Activated effector memory CD4-positive, alpha-beta T cell treated with Interleukin-2 at 50 U/mL for 16 hours (primary cell): ENCODE data around the gene MYO5A.
A peak's percentile ranks its signal among the peaks of the same experiment; 100 is the strongest.

ENCODE experiments used
- DNase-seq: peaks from one replicate; pipeline ENCODE4 v3.0.0-alpha.2; 2020

MYO5A gene

DNA sequence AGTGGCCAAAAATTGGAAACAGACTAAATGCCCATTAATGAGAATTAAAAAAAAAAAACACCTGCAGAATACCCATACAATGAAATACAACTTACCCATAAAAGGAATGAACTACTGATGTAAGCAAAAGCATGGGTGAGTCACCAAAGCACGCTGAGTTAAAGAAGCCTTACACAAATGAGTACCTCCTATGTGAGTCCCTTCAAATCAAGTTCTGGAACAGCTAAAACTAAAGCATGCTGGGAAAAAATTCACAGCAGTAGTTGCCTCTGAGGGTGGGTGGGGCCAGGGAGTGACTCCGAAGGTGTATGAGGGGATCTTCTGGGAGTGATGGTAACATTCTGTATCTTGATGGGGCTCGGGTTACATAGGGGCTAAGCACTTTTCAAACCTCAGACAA is 244.5 kb downstream of the MYO5A start:
- no peak for DNase-seq

DNA sequence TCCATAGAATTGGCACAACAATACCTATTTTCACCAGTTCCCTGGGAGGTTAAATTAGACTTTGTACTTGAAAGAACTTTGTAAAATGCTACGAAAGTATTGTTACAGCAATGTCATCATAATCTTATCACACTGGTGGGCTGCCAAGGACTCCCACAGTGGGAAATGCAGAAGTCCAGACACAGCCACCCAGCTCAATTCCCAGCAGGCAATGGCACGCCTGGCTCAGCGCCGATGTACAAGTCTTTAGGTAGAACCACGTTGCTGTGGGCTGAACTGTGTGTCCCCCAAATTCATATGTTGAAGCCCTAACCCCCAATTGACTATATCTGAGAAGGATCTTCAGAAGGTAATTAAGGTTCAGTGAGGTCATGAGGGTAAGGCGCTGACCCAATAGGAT is 245.4 kb downstream of the MYO5A start:
- no peak for DNase-seq

DNA sequence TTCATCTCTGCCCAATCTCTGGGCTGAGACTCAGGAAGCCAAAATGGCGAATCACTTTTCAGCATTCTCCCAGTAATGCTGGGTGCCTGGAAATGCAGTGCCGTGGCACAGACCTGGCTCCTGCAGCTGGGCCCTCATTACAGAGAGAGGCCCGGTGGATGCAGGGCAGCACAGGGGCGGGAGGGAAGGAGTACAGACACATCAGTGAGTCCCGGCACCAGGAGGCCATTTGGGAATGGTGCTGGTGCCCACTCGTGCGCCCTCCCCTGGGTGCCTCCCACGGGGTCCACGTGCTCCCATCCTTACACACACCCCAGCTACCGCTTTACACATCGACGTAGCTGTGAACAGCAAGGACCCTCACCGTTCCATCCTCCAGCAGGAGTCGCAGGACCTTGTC is 246.3 kb downstream of the MYO5A start:
- no peak for DNase-seq

- DNase-seq, result no peak
Observed at GRCh38 chr15:52281085-52282035, 247.3 kb downstream of the MYO5A start.

DNA sequence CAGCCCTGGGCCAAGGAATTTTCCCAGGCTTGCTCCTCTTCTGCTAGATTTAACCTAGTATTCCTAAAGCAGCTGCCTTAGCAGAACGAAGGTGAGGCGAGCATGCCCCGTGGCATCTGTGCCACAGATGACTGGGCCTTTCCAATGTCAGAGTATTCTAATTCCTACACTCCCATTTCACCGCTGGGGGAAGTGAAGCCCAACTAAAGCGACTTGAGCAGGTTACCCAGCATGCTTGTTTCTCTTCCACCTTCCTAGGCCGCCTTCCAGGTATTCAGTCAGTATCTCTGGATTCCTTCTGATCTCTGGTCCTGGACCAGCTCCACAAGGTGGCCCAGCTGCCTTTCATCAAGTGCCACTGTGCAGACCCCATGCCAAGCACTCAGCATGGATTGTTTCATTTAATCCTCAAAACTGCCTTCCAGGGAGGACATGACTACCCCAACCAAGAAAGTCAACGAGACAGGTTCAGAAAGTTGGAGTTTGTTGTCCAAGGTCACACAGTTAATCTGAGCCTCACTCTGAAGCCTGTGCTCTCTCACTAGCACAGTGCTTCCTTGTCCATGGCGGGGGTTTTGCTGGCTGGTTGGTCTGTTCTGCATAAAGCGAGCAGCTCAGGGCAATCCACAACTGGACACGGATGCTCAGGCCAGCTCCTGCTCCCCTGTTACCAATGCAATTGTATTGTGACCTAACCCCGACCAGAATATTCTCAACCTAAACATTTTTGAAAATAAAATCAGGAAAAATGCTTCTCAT is 248.2 kb downstream of the MYO5A start:
- DNase-seq, result no peak

DNA sequence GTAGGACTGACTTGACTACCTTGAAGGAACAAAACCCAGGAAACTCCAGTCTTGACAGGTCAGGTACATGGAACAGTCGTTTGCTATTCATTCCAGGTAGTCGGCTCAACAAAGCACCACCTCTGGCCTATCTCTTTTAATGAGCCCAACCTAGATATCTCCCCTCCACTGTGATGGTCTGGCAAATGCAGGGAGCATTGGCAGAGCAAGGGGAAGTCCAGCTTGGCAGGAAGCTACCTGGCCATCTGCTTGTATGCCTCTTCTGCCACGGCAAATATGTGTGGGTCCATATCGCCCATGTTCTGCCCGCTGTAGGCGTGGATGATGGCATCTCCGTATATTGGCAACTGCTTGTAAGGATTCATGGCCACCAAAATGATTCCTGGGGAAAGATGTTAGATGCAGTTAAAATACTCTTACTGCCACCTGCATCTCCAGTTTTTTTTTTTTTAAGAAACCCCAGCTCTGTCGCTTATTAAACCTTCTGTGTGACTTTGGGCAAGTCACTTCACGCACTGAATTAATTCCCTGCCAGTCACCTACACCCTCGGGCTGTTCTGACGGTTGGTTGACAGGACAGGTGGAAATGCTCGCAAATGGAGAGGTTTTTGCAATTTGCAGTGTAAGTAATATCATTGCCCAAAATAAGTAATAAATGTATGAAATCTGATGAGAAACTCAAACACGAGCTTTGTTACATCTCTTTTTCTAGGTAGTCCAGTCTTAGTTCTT is 249.9 kb downstream of the MYO5A start:
- DNase-seq, result no peak

GRCh38 chr15:52278135-52278534 is 250.5 kb downstream of the MYO5A start:
- no peak for DNase-seq

DNA sequence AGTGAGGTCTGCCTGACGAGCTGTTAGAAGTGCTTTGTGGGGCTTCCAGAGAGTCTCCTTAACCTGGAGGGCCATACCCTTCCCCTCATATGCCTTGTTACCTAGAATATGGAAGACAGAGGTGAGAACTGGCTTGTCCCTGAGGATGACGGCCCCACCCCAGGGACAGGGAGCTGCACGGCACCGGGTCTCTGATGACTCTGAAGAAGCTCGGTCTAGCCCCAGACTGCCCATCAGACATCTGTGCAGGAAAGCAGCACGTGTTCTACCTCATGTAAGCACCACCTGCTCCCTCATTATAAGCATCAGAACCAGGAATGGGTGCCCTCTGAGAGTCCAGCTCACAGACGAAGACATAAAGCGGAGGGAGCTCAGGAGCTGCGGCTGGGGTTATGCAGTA is 251.1 kb downstream of the MYO5A start:
- no peak for DNase-seq

GRCh38 chr15:52276256-52276770 is 252.4 kb downstream of the MYO5A start:
- no peak for DNase-seq

GRCh38 chr15:52263563-52264282 is 265.0 kb downstream of the MYO5A start:
- no peak for DNase-seq

DNA sequence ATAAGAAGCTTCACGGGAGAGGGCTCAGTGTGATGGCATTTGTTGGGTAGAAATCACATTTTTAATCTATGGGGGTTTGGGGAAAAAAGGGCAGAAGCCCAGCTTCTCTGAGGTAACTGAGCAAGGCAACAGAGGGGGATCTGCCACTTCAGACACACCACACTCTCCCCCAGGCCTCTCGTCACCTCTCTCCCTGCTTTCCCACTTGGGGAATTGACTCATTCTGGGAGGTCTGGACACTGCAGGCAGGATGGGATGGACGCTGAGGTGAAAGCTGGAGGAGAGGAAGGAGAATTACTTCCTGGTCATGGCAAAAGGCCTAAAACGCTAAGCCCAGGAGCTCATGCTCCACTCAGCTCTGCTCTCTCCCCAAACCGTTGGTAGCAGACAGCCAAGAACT is 266.3 kb downstream of the MYO5A start:
- DNase-seq, result no peak

DNA sequence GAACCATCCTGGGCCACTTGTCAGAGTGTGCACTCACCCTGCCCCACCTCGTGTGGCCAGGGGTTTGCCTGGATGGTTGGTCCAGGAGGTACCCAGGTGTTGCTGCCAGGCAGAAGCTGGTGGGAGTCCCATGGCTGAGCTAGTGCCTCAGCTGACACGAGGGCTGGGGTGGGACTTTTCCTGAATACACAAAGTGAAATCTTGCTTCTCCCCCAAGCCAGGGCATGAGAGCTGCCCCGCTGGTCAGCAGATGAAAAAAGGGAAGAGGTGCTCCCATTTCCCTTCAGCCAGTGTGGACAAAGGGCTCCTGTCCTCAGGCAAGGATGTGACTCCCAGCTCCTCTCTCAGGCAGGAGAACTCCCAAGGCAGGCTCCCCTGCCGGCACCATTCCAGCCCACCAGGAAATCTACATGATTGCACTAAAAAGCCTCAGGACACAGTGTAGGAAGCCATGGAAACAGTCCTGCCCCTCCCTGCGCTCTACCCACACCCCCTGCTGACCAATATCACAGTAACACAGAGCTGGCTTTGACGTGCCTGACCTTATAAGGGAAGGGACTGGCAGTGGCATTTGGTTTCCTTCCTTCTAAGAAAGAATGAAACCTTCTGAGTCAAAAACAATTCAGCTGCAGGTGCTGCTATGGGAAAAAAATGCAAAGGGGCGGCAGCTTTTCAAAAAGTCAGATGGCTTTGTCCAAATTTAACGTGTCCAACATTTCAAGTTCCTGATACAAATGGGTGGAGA is 267.0 kb downstream of the MYO5A start:
- DNase-seq, result peak; percentile 31

- no peak for DNase-seq
Observed at GRCh38 chr15:52261026-52261425, 267.7 kb downstream of the MYO5A start.

- DNase-seq, result no peak
Observed at GRCh38 chr15:52259503-52259902, 269.2 kb downstream of the MYO5A start.

DNA sequence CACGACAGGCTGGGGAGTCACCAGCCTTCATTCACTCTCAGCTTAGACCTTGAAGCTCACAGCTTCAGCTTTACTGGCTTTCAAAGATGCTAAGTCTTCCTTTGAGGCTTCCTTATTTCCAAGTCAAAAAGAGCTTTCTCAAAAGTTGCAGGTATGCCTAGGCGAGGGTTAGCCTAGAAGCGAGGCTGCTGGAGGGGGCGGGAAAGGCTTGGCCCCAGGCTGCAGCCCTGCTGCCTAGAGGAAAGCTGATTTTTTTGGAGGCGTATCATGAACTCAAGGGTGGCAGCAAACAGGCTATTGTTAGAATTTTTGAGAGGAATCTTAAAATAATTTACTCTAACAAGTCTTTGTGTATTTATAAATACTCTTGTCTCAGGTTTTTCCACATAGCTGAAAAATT is 270.2 kb downstream of the MYO5A start:
- DNase-seq, result no peak

DNA sequence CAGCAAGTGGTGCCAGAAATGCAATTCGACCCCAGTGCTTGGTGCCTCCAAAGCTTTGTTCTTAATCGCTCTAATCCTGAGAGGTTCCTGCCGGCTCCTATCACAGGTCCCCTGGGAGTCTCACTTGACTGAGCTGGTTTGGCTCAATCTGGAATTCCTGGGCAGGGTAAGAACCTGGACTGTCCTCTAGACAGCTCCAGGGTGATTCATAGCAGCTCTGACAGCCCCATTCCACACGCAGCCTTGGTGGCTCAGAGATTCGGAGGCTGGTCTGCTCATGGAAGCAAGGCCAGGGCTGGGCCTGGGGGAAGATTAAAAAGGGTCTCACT is 271.0 kb downstream of the MYO5A start:
- no peak for DNase-seq
